CD4-positive, alpha-beta T cell treated with Interleukin-10 for 1 hour (primary cell): Measurements from ENCODE around the gene SPHK1.
A peak's percentile ranks its signal among the peaks of the same experiment; 100 is the strongest.
"Not testable (repeated sequence)": the region's sequence is repeated elsewhere in the genome, so short reads cannot be mapped to it uniquely, and the experiment has no call there.

Experiments used
- DNase-seq: peaks from one replicate; pipeline ENCODE4 v3.0.0-alpha.2; 2020

The SPHK1 gene

GRCh38 chr17:76384222-76384986 is at the start of gene SPHK1:
Gene SPHK1 (plus strand): TSS chr17:76384609. CDS start chr17:76385645, 1,036 bp downstream.
- DNase-seq, result peak; percentile 61

DNA sequence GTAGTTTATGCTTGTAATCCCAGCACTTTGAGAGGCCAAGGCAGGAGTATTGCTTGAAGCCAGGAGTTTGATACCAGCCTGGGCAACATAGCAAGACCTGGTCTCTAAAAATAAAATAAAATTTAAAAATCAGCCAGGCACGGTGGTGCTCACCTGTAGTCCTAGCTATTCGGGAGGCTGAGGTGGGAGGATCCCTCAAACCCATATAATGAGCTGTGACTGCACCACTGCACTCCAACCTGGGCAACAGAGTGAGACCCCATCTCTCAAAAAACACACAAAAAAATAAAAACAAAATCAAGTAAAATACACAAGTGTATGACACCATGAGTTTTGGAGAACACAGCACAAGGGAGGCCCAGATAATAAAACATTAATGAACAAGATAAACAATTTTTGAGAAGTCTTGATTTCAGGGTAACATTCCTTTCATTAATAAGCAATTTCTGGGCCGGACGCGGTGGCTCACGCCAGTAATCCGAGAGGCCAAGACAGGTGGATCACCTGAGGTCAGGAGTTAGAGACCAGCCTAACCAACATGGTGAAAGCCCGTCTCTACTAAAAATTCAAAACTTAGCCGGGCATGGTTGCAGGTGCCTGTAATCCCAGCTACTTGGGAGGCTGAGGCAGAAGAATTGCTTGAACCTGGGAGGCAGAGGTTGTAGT is 48.6 kb upstream of the SPHK1 start:
- DNase-seq, result no peak

DNA sequence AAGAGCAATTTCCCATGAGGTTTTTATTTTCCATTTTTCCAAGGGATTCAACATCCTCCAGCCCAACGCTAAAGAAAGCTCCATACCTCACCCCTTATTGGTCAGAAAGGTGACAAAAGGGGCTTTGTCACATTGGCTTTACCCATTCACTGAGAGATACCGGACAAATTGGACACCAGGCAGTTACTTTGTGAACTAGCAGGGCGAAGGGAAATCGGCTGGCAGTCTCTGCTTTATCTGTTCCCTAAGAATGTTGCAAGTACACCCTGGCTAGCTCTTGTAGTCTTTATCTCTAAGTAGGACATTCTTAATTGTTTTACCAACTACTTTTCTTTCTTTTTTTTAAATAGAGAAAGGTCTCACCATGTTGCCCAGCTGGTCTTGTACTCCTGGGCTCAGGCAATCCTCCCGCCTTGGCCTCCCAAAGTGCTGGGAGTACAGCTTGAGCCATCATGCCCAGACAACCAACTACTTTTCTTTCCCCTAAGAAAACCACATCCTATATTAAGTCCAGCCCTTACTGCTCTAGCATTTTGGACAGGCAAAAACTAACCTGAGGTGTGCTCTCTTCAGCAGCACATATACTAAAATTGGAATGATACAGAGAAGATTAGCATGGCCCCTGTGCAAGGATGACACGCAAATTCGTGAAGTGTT is 47.5 kb upstream of the SPHK1 start:
- no peak for DNase-seq

DNA sequence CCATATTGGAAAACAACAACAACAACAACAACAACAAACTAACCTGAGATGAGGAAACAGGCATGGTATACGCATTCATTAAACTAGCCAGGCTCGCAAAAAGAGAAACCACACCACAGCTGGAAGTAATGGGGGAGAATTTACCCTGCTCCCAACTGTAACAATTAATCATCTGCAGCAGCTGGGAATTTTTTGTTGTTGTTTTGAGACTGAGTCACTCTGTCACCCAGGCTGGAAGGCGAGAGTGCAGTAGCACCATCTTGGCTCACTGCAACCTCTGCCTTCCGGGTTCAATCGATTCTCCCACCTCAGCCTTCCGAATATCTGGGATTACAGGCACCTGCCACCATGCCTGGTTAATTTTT is 47.0 kb upstream of the SPHK1 start:
- no peak for DNase-seq

DNA sequence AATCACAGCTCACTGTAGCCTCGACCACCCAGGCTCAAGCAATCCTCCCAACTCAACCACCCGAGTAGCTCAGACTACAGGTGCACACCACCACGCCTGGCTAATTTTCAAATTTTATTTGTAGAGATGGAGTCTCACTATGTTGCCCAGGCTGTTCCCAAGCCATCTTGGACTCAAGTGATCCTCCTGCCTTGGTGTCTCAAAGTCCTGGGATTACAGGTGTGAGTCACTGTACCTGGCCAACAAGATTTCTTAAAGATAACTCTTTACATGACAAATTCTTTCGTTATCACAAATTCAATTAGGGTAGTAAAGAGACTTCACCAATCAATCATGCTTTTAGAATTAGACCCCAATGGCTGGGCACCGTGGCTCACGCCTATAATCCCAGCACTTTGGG is 43.1 kb upstream of the SPHK1 start:
- DNase-seq, result no peak

GRCh38 chr17:76343106-76343505 is 41.3 kb upstream of the SPHK1 start:
- DNase-seq, result no peak

DNA sequence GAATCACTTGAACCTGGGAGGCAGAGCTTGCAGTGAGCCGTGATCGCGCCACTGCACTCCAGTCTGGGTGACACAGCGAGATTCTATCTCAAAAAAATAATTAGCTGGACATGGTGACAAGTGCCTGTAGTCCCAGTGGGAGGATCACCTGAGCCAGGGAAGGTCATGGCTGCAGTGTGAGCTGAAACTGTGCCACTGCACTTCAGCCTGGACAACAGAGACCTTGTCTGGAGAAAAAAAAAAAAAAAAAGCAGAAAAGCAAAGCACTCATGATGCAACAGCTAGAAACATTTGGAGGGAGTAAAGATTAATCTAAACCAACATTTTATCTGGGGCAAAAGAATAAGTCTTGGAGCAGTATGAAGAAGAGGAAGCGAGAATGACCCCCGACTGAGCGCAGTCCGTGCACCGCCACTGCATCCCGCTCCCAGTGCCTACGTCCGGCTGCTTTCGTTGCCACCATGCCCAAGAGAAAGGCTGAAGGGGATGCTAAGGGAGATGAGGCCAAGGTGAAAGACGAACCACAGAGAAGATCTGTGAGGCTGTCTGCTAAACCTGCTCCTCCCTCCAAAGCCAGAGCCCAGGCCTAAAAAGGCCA is 38.9 kb upstream of the SPHK1 start:
- no peak for DNase-seq

- DNase-seq, result not testable (repeated sequence)
These were observed 37.5 kb upstream of the SPHK1 start for GRCh38 chr17:76346936-76347335.

DNA sequence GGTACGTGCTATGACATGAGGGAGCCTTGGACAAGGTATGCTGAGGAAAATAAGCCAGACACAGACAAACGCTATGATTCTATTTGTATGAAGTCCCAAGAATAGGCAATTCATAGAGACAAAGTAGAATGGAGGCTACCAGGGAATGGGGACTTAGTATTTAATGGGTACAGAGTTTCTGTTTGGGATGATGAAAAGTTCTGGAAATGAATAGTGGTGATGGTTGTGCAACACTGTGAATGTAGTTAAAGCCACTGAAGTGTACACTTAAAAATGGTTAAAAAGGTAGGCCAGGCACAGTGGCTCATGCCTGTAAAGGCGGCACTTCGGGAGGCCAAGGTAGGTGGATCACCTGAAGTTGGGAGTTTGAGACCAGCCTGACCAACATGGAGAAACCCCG is 33.9 kb upstream of the SPHK1 start:
- no peak for DNase-seq

DNA sequence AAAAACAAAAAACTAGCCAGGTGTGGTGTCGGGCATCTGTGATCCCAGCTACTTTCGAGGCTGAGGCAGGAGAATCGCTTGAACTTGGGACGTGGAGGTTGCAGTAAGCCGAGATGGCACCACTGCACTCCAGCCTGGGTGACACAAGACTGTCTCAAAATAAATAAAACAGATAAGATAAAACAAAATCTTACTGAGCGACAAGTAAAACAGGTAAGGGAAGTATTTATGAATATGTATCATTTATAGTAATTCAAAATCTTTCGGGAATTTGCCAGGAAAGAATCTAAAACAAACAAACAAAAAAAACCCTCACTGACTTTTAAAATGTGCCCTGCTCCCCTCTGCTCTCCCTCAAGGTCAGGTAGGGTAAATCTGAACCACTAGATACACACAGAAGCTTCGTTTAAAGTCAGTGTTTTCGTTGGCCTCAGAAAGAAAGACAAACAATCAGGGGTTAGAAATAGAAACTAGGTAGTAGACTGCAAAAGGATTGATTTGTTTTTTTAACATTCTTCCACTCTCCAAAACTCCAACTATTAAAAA is 32.8 kb upstream of the SPHK1 start:
- no peak for DNase-seq

DNA sequence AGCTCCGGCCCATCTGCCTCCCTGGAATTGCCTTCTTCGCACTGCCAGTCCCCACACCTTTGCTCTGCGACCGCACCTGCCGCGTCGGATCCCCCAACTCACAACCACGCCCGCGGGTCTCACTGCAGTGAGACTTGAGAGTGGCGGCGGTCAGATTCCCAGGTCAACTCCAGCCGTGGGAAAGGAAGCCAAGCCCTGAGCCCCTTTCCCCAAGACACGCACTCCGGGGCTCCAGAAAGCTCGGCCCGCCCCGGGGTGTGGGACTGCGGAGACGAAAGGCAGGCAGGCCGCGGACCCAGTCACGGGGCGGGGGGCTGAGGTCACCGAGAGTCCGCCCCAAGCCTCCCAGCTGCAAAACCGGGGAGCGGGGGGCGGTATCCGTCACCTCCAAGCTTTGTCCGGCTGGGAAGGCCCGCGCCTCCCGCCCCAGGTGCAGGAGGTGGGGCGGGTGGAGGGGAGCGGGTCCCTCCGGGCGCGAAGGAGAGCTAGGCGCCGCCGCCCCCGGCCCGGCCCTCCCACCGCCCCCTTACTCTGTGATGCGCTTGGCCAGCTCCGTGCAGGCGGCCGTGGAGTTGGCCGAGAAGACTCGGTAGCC is 31.3 kb upstream of the SPHK1 start:
- peak; percentile 2 for DNase-seq

- DNase-seq, result peak; percentile 87
These were observed 30.7 kb upstream of the SPHK1 start, which contains the start of gene PRPSAP1 for GRCh38 chr17:76353599-76354316. Gene PRPSAP1 (minus strand): TSS chr17:76353916. CDS start chr17:76353703, 213 bp downstream.

DNA sequence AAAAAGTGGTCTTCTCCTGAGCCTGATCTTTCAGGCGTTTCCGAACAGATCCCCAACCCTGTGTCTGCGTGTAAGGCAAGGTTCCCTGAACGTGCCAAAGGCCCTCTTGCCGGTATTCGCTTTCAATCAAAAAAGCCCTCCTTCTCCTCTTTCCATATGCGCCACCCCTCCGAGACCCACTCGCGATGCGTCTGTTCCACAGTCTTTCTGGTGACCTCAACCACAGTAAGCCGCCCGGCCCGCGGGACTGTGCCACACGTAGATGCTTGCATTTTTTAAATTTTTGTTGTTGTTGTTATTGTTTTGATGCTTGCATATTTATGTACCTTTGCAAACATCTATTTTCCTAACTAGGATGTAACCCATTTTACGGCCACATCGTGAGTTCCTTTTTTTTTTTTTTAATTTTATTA is 30.1 kb upstream of the SPHK1 start:
- DNase-seq, result no peak

DNA sequence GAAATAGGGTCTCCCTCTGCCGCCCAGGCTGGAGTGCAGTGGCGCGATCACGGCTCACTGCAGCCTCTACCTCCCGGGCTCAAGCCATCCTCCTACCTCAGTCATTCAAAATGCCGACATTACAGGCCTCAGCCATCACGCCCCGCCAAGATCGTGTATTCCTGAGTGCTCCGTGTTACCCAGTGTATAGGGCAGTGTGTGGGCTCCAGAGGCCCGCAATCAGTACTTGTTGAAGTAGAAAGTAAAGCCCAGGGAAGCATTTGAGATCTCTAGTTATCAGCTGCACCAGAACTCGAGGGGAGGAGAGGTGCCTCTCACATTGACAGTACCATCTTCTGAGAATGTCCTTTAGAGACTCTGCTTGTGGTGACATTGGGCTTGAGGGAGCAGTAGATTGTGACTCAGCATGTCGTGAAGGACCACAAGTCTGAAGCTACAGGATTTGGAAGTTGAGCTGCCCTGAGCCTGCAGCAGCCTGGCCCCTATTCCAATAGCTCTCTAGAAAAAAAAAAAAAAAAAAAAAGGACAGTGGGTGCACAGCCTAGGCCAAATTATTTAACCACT is 29.6 kb upstream of the SPHK1 start:
- no peak for DNase-seq

- DNase-seq, result no peak
These were observed 27.5 kb upstream of the SPHK1 start for GRCh38 chr17:76356803-76357456.

- no peak for DNase-seq
These were observed 26.7 kb upstream of the SPHK1 start for GRCh38 chr17:76357597-76358158.

DNA sequence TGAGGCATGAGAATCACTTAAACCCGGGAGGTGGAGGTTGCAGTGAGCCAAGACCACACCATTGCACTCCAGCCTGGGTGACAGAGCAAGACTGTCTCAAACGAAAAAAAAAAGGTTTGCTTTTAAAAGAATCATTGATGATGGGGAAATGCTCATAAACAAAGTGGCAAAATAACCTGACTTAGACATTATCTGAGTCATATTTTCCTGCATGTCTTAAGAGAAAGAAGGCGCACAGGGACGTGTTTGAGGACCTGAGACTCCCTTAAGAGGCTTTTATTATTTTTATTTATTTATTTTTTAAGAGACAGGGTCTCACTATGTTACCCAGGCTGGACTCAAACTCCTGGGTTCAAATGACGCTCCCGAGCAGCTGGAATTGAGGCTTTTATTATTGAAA is 25.0 kb upstream of the SPHK1 start:
- DNase-seq, result no peak

- DNase-seq, result not testable (repeated sequence)
These were observed 24.6 kb upstream of the SPHK1 start for GRCh38 chr17:76359776-76360175.

DNA sequence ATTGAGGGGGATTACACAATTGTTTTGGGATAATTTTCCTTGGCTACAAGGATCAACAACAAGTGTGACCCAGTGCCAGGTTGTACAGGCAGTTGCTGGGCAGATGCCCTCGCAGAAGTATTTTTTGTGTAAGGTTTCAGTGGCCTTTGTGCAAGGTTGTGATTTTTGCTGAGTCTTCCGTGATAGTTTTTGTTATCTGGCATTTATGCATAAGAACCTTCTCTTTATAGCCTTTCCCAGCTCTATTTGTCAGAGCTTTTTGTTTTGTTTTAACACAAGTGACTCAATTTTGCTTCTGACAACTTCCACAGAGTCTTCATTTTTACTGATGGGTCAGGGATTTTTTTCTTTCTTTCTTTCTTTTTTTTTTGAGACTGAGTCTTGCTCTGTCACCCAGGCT is 23.9 kb upstream of the SPHK1 start:
- no peak for DNase-seq

DNA sequence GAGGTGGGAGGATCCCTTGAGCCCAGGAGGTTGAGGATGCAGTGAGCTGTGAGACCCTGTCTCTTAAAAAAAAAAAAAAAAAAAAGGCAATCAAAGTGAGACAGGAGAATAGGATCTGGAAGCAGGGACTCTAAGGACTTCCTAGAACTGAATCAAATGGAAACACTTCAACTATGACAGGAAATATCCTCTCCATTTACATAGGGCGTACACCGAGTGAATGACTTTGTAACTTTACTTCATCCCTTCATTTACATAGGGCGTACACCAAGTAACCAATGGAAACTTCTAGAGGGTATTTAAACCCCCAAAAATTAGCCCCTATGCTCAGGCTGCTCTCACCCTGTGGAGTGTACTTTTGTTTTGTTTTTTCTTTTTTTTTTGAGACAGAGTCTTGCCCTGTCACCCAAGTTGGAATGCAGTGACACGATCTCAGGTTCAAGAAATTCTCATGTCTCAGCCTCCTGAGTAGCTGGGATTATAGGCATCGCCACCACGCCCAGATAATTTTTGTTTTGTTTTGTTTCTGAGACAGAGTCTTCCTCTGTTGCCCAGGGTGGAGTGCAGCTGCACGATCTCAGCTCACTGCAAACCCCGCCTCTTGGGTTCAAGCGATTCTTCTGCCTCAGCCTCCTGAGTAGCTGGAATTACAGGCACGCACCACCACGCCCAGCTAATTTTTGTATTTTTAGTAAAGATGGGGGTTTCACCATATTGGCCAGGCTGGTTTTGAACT is 21.1 kb upstream of the SPHK1 start:
- DNase-seq, result no peak
